ENCODE measurements around the gene MAP3K4.

Gene MAP3K4

DNA sequence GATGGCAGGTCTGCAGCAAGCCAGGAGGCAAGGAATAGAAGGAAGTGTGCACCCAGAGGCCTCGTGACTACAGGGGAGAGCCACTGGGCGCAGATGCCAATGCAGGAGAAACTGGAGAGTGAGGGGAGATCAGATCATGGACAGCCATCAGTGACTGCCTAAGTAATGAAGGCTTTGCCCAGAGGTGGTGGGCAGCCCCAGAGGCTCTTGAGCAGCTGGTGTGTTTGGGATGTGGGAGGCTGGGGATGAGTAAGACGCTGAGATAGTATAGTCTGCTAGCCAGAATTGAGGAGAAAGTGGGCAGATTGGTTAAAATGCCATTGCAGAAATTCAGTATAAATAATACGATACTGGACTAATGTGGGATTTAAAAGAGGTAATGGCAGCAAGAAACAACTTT is 111.9 kb downstream of the MAP3K4 start:
- H3K4me3 ChIP-seq (ENCODE audit: low read depth, low read length): no peak overlapping the region
- TF ChIP-seq, protein P1, sequence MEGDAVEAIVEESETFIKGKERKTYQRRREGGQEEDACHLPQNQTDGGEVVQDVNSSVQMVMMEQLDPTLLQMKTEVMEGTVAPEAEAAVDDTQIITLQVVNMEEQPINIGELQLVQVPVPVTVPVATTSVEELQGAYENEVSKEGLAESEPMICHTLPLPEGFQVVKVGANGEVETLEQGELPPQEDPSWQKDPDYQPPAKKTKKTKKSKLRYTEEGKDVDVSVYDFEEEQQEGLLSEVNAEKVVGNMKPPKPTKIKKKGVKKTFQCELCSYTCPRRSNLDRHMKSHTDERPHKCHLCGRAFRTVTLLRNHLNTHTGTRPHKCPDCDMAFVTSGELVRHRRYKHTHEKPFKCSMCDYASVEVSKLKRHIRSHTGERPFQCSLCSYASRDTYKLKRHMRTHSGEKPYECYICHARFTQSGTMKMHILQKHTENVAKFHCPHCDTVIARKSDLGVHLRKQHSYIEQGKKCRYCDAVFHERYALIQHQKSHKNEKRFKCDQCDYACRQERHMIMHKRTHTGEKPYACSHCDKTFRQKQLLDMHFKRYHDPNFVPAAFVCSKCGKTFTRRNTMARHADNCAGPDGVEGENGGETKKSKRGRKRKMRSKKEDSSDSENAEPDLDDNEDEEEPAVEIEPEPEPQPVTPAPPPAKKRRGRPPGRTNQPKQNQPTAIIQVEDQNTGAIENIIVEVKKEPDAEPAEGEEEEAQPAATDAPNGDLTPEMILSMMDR (IDR thresholded peaks at IDR 0.05; ENCODE audit: low read depth, low read length): no peak

DNA sequence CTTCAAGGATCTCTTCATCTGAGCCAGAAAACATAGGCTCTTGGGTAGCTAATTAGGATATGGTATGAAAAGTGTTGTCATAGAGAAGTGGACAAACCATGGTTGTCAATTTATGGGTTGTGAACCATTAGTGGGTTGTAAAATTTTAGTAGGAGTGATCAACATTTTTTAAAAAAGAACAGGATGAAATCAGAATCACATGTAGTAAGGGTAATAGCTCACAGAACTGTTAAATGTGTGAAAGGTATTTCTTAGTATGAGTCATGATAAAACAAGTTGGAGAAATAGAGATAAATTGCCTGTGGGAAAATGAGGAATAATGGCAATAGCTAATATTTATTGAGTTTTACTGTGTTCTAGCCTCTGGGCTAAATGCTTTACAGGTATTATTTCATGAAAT is 113.4 kb downstream of the MAP3K4 start:
- TF ChIP-seq, protein P1 (IDR thresholded peaks at IDR 0.05; ENCODE audit: low read depth, low read length): no peak
- no peak overlapping the region for H3K4me3 ChIP-seq (ENCODE audit: low read depth, low read length)

DNA sequence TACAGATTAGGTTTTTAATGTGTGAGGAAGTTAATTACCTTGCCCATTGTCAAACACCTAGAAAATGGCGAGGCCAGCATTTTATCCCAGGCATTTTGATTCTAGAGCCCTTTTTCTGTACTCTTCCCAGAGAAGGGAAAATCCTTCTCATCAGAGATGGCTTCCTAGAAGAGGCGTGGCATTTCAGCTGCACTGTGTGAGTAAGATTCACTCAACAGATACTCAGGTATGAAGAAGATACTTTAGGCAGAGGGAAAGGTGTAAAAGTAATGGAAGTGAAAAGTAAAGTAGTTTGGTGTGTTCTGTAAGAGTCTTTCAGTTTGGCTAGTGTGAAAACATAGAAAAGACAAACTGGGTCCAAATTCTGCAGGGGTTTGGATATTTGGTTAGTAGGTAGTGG is 113.8 kb downstream of the MAP3K4 start:
- H3K4me3 ChIP-seq (ENCODE audit: low read depth, low read length): no peak overlapping the region
- TF ChIP-seq, protein P1 (IDR thresholded peaks at IDR 0.05; ENCODE audit: low read depth, low read length): no peak

DNA sequence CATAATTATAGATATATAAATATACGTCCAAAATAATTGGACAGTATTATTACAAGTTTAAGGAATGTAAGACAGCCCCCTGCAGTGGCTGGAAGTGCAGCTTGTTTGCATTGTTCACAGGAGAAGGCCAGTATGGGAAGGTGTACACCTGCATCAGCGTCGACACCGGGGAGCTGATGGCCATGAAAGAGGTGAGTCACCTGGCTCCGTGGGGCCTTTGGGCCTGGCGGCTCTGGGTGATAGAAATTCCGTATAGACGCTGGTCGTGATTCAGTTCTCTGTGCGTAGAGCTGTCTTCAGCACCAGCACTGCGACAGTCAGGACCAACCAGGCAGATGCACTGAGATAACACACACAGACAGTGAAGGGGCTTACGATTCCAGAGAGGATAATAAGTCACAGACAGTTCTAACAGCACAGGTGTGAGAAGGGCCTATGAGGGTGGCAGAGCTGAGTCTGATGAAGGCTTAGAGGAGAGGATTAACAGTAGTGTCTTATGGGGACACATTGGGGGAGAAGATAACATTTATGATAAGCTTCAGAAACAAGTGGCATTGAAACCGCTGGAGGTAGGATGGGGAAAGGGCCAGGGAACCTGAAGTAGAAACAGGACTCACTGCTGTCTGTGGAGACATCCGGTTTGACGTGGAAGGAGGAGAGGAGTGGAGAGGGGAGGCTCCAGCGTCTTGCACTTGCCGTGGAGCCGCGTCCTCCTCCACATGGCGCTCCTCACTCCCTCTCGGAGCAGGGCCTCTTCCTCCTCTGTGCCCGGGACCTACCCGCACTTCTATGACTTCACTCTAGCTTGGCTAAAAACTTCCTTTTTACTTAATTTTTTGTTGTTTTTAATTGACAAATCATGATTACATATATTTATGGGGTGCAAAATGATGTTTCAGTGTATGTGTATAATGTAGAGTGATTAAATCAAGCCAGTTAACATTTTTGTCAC is 116.5 kb downstream of the MAP3K4 start:
- TF ChIP-seq, protein P1 (IDR thresholded peaks at IDR 0.05; ENCODE audit: low read depth, low read length): no peak
- no peak overlapping the region for H3K4me3 ChIP-seq (ENCODE audit: low read depth, low read length)

DNA sequence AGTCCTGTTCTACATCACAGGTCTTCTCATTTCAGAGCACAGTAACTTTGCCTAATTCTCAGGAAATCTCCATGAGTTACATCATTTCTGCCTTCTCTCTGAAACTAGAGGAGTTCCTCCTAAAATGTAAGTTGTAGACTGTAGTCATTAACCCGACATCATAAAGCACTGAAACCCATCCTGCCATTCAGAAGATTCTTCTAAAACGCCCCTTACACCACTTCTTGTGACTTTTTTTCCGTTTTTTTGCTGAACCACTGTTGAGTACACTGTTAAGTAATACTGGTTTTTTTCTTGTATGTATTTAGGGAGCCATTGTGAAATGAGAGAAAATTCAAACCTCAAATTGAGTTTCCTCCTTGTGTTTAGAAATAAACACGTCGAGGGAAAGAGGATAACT is 117.3 kb downstream of the MAP3K4 start:
- H3K4me3 ChIP-seq (ENCODE audit: low read depth, low read length): no peak overlapping the region
- TF ChIP-seq, protein P1 (IDR thresholded peaks at IDR 0.05; ENCODE audit: low read depth, low read length): no peak

DNA sequence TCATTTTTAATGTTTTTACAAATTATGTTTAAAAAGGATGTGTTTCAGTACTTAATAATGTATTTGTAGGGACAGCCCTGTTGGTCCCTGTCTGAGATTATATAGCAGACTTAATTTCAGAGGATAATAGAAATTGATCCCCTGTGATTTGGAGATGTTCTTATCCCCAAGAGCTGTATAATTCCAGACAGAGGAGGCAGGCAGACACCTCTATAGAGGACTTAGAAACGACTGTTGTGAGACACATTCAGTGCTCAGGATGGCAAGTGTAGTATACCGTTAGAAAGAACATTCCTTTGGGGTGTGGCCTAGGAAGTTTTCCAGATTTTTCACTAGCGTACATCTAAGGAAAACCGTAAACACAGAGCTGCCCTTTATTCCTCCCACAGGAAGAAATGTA is 117.8 kb downstream of the MAP3K4 start:
- TF ChIP-seq, protein P1 (IDR thresholded peaks at IDR 0.05; ENCODE audit: low read depth, low read length): no peak
- no peak overlapping the region for H3K4me3 ChIP-seq (ENCODE audit: low read depth, low read length)

DNA sequence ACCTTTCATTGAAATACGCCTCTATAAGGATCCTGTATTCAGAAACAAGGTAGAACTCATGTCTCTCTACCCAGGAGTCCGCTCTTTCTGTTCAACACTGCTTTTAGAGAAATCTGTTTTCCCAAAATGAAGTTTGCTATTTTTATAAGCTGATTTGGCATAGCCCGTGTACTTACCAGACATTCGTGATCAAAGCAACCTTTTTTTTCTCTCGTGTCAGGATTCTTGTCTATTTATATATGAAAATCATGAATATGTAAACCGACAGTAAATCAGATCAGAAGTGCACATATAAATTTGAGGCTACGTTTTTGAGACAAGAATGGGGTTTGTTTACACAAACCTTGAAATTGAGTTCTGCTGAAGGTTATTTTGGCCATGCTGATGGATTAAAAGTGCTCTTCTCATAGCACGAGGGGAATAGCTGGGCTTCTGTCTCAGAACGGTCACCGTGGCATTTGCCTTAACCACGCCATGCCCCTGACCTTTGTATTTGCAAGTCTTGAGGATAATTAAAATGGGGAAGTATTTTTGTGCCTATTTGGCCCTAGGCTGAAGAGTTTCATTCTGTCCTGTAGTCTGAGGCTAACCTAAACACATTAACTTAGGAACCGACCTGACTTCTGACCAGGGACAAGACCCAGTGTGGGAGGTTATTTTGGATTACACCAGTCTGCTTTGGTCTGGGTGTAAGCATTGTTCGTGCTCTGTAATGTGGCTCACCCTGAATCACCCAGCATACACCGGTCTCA is 118.6 kb downstream of the MAP3K4 start:
- TF ChIP-seq, protein P1 (IDR thresholded peaks at IDR 0.05; ENCODE audit: low read depth, low read length): no peak
- H3K4me3 ChIP-seq (ENCODE audit: low read depth, low read length): no peak overlapping the region
